T follicular helper cell (primary cell): ENCODE results near the gene SYNM.

Experiments used
- DNase-seq: peaks from one replicate; pipeline ENCODE4 v3.0.0-alpha.2; 2020; ENCODE audit warnings: low read depth

The SYNM gene

DNA sequence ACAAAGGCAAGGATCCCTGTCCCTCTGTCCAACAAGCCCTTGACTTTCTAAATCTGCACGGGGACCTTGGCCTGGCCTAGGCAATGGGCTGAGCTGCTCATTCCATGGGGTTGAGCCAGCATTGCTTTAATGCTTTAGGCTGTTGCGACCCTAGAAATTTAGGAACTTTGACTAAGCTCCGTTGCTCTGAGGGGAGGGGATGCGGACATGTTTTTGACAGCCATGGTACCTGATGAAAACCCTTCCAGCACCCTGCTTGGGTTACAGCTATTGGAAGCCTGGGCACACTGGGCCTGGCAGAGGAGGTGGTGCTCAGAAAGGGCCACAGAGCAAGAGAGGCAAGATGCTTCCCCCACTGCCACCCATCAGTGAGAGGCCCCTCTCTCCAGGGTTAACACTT, 37.1 kb downstream of the SYNM start:
- no peak for DNase-seq

DNA sequence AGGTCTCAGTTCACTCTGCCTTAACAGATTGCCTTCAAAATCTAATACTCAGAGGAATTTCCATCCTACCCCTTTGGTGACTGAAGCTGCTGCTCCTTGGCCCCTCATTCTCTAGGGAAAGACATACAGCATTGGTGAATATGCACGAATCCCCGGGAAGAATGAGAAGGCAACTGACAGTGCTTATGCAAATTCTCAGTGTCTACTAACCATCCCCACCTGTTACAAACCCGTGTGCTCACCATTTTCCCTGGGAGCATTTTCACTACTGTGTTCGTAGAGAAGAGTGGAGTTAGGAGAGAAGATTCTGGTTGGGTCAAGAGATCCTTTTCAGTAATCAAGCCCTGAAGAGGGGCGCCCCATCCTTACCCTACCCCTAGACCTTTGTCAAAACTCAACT, 37.7 kb downstream of the SYNM start:
- DNase-seq, result no peak

DNA sequence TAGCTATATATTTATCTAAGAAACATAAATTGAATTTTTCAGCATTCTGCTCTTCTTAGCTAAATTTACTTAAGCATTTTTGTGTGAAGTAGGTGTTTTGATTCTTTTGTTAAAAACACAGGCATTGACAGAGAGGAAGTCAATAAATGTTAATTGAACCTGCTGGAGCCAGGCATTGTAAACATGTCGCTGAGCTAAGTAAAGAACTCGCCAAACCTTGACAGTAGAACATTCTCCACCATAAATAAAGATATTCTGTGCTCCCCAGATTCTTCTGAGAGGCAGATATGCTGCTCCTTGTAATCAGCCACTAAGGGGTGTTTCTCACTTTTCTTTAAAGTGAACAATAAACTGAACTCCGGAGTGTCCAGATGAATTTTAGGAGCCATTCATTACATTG, 38.4 kb downstream of the SYNM start:
- no peak for DNase-seq

DNA sequence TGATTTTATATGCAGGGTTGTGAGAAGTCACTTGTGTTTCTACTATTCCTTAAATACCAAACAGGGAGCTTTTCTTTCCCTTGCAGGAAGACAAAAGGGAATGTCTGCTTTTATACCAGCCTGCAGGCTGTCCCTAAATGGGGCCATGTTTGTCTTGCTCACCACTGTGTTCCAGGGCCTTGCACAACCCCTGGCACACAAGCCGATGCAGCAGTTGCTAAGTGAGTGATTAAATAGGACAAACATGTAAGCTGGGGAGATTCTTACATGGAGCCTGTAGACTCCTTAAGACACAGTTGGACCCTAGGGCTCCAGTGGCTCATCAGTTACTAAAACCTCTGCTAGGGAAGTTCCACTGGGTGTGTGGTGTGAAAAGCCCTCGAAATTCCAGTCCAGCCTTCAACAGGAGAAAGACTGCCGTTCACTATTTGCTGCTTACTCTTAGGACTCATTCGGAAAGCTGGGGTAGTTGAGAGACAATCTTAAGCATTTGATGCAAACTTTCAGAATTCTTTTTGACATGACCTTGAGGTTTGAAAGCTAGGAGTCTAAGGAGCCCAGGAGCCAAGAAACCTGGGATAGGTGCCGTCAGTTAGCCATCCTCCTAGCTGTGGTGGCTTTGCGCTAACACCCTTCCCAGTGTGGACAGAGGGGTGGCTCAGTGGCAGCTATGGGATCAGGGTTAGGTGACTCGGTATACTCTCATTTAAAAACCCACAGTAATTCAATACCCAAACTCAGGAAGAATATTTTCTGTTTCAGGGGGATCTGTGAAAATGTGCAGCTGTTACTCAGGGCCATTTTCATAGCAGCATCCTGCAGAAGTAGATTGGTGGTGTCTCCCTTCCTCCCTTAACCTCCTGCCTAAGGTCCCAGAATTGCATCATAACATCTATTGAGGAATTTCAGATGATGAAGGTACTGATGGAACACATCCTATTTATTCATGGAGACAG, 39.1 kb downstream of the SYNM start:
- DNase-seq, result no peak

DNA sequence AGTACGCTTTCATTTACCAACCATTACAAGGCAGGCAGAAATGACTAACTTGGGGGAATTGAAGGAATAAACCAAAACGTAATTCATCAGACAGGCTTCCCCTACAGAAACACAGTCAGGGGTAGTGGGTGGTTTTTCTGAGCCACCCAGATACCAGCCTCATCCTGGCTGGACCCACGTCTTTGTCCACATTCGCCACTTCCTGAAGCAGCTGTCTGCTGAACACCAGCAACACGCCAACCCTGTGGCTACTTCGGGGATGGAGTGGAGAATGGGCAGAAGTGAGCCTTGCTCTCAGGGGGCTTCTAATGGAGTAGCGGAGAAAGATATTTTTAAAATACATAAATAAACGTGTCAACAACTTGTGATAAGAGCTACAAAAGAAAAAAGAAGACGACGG, 40.1 kb downstream of the SYNM start:
- DNase-seq, result no peak

DNA sequence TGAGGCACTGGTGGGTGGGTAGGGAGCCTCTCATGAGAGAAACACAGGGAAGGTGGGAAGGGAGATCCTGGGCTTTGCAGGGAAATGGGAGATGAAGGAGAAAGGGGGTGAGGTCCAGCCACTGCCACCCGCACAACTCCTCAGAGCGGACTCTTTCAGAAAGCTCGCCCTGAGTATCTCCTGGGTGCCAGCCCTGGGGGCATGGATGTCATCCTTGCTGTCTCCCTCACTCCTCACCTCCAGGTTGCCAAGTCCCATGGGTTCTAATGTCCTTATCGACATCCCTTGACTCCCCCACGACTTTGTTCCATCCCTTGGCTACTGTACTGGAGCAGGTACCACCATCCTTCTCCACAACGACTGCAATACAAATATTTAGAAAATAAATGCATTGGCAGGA, 40.9 kb downstream of the SYNM start:
- DNase-seq, result no peak

DNA sequence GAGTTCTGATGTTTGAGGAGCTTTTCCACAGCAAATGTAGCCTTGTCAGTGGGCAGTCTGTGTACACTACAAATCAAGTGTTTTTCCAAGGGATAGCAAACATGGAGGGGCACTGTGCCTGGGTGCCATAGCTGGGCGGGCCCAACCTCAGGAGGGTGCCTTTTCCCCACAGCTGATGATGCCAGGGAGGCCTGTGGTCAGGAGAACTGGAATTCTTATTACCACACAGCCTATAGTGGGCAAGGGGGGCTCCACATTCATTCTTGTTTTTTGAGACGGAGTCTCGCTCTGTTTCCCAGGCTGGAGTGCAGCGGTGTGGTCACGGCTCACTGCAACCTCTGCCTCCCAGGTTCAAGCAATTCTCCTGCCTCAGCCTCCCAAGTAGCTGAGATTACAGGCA, 41.8 kb downstream of the SYNM start:
- no peak for DNase-seq

DNA sequence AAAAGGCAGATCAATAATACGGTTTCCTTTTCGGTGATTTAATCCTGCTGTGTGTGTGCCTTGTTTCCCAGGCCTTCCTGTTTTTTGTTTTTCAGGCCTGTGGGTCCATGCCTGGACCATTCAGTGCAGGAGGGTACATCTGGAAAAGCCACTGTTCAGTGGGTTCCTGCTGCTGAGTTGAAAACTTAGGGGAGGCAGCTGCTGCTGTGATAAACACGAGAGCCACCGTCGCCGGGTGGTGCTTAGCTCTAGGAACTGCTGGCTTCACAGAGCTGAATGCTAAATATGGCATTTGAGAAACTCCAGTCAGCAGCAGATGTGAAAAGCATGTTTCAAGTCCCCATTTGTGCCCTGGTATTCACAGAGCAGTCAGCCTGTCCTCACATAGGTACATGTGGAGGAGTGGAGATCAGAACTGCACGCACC, 44.0 kb downstream of the SYNM start:
- DNase-seq, result no peak

DNA sequence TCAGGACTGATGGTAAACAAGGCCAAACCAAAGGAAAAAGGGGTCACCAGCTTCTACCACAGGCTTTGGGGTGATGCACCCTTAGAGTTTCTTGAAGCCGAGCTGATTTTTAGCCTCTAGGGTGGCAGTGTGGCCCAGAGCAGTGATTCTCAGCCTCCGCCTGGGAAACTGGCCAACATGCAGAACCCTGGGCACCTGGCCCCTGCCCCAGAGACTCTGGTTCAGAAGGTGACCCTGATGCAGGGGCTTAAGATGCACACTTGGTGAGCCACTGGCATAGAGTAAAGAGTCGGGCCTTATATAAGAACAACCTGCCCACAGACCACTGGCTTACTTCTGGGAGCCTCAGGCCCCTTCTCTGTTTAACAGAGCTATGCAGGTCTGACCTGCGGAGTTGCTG, 44.5 kb downstream of the SYNM start:
- DNase-seq, result no peak

DNA sequence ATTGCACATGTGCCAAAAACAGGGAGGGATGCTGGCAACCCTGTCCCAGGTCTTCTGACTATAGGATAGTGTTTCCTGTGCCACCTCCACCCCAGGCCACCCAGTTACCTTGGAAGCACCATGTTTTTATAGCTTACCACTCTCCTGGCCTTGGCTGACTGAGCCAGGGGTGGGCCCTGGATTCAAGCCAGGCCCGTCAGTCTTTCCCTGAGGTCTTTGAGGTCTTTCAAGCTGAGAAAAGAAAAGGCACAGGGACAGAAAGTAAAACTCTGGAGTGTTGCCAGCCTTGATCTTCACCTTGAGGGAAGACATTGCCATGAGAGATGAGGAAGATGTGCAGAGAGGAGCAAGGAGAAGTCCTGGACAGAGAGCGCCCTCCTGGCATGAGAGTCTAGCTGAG, 46.3 kb downstream of the SYNM start:
- no peak for DNase-seq

DNA sequence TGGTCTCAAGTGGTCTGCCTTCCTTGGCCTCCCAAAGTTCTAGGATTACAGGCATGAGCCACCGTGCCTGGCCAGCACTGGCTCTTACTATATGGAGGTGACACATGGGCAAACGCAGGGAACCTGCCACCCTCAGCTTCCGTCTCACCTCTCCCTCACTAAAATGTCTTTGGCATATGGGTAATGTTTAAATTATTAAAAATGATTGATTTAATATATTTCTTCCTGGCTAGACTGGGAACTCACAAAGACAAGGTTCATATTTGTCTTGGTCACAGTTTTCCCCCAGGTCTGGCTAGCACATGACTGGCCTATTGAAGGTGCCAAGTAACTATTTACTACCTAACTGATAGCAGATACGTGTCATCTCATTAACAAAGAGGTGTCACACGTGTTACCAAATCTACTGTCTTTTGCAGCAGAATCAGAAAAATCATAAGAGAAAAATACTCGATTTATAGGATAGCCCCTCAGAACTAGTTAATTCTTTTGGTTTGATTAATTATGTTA, 48.2 kb downstream of the SYNM start:
- DNase-seq, result no peak

DNA sequence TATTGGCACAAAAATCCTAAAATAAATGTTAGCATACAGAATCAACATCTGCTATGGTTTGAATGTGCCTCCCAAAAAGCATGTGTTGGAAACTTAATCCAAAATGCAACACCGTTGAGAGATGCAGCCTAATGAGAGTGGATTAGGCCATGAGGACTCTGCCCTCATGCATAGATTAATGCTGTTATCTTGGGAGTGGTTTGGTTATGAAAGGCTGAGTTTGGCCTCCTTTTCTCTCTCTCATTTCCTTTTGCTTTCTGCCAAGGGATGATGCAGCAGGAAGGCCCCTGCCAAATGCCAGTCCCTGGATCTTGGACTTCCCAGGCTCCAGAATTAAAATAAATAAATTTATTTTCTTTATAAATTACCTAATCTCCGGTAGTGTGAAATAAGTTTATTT, 49.4 kb downstream of the SYNM start:
- no peak for DNase-seq

DNA sequence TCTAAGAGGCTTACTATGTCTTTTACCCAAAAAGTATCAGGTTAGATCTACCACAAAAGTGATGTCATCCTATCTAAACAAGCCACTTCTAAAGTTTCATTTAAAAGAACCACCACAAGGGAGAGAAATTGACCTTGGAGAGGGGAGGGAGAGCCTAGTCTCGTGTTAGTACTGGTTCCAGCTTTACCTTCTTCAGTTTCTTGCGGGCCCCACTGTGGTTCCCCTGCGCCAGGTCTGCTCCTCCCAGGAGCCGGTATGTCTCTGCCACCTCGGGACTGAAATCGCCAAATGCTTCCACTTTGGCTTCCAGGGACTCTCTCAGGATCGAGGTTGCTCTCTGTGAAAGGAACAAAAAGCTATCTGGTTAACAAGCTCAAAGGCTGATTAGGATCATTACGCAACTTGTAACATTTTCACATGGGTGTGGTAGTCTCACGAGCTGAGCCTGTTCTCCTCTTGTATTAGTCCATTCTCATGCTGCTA, 51.1 kb downstream of the SYNM start:
- DNase-seq, result no peak

DNA sequence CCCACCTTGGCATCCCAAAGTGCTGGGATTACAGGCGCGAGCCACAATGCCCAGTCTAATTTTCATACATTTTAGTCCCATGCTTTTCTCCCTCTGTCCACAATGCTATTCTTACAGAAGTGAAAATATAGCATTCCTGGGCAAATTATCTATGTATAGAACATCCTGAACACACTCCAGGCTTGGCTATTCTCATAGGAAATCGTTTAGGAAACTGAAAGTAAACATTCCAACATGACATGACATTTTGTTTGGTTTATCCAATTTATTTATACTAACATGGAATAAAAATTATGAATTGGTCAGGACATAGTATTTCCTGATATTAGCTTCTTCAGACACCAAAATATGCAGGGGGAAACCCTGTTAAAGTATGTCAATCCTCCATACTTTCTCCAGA, 52.6 kb downstream of the SYNM start:
- no peak for DNase-seq

DNA sequence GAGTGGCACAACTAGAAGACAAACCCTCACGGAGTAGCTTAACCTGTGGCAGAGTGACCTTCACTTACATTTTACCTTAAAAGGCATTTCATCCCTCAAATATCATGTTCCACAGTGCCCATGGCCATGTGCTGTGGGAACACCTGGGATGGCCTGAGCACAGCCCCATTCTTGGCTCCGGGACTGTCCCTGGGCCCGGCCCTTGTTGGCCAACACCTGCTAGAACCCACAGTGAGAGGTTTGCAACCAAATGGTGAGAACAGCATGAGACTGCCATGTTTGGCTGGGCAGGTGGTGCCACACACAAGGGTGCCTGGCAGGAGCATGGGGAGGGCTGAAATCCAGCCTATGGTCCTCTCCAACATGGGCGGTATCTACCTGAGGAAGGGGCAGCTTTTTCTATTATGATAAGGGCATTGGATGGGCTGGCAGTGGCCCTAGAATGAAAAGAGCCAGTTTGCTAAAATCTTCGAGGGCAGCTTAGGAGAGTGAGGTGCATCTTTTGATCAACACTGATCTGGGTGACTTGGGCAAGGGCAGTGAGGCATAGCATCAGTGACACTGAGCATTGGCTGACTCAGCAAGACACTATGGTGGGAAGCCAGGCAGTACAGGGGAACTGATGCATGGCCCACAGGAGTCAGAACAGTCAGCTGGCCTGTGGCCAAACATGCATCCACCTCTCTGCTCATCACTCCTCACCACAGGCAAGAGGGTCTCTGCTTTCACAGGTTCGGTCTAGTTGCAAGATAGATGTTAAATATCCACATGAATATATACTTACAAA, 53.9 kb downstream of the SYNM start:
- no peak for DNase-seq

DNA sequence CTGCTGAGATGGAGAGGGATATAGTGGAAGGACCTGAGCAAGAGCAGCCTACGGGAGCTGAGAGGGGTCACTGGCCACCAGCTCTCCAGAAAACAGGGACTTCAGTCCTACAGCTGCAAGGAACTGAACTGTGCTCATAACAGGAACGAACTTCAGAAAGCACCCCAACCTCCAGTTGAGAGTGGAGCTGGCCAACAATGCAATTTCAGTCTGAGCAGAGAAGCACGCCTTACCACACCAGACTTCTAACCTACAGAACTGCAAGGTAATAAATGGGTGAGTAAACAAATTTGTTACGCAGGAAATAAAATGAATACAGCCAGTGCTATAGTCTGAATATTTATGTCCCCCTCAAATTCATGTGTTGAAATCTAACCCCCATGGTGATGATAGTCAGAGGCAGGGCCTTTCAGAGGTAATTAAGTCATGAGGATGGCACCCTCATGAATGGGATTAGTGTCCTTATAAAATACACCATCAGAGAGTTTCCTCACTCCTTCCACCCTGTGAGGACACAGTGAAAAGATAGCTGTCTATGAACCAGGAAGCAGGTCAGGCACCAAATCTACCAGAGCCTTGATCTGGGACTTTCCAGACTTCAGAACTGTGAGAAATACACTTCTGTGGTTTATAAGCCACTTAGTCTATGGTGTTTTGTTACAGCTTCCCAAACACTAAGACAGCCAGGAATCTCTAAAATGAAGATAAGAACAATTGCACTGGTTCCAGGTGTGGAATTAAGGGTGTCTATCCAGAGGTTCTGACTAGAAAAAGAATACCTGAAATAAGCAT, 58.6 kb downstream of the SYNM start:
- DNase-seq, result no peak

DNA sequence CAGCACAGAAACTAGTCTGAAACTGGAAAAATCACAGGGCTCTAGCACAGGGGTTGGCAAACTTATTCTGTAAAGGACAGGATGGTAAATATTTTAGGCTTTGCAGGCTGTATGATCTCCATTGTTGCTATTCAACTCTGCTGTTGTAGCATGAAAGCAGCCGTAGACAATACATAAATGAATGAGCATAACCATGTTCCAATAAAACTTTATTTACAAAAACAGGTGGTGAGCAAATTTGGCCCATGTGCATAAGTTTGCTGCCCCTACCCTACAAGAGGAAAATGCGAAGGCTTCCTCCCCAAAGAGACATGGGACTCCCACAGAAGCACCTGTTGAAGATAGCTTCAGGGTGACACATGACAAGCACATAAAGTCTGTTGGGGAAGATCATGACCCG, 59.2 kb downstream of the SYNM start:
- no peak for DNase-seq

DNA sequence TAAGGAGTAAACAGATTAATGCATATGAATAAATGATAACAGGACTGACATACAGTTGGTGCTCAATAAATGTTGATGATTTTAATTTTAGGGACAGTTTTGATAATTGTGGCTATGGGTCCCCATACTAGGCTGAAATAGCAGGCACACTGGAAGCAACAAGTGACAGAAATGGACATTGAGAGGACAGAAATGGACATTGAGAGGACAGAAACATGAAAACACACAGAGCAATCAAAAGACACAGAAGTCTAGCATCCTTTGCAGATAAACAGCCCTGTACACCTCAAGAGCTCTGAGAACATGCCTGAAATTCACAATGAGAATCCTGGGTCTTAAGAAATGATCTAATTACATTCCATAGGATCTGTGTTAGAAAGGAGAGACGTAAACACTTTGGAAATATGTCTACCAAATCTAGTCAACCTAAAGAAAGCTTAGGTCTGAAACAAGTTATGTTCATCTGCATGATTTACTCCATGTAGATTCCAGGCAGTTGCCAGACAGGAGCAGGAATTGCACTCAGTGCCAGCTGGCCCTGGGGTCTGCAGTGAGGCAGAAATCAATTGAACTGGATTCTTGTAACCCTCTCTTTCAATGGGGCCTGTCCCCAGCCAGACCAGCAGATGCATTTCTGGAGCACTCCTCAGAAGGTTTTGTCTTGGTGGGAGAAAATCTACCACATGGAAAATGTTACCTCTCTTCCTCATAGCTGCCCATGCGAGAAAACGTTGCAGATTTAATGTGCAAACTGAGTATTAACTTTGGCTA, 60.3 kb downstream of the SYNM start:
- DNase-seq, result no peak

DNA sequence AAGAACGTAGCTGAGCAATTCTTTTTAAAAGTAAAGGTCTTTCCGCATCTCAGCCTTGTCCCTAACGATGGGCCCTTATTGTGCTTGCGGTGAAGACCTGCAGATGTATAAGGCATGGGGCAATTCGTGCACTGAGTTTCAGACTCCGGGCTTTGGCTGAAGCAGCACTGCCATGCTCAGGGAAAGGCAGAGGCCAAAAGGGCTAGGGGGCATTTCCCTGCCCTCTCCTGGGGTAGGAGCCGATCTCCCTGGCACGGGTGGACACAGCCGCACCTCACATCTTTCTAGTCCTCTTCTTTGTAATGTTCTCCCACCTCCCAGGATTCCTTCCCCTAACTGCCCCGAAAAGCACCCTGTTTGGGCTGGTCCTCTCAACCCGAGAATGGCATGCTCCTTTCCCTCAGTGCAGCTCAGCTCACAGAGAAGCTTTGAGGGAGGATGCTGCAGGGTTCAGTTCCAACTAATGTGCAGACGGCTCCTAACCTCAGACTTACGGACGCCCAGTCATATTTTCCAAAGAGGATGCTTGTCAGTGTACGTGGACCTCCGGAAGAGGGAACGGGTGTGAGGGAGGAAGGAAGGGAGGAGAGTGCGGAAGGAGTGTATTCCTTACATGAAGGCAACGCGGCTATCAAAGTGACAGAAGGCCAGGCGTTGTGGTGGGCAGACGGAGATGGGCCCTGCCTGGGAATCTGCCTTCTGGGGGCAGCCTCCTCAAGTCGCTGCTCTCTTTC, 61.2 kb downstream of the SYNM start:
- DNase-seq, result no peak

DNA sequence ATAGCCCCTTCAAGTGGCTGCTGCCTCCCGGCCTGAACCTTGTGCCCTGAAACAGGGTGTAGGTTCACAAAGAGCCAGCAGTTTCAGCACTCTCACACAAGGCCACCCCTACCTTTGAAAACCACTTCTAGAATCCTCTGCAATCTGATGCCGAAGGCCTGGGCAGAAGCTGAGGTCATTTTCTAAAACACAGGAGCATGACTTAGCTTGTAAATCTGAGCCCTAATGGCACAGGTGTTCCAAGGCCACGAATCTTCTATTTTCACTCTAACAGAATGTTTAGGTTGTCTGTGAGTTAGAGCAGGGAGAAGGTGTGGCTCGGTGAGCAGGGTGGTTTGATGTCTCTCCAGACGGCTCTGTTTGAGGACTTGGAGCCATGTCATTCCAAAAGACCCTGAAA, 62.3 kb downstream of the SYNM start:
- DNase-seq, result no peak

DNA sequence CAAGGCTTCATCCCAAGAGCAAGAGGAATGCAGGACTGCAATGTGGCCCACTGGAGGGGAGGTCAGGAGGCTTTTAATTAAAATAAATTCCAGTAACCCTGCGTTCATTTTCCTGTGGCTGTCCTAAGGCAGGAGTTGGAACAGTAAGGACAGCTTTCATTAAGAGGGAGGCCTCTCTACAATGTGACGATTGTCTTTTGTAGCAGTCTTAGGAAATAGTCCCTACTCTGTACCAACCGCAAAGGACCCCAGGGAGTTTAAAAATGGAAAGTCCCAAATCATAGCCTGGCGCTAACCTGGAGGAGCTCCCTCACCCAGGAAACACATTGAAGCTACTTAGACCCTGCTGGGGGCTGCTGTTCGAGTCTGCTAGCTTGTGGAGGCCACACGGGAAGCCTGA, 62.8 kb downstream of the SYNM start:
- DNase-seq, result no peak
